Neural progenitor cell (in vitro differentiated cells): ENCODE results near the gene HHATL.

Source experiments
- CTCF ChIP-seq: fragments of 200-600 bp; sonication (generic); IDR thresholded peaks from 2 replicates; pipeline ENCODE4 v1.5.1; 2017; ENCODE audit warnings: antibody characterized with exemption, mild to moderate bottlenecking
- EZH2 ChIP-seq: fragments of 200-600 bp; sonication (generic); IDR thresholded peaks from 2 replicates; pipeline ENCODE4 v1.6.1; 2017; ENCODE audit warnings: antibody characterized with exemption, mild to moderate bottlenecking, moderate library complexity

GRCh38 chr3:42719002-42719401 is 16.4 kb upstream of the HHATL start:
- TF ChIP-seq CTCF (no peak), EZH2 (no peak)
